Measurements from ENCODE around the gene CAPN15. TPM values are rescaled to one million over a fixed set of nuclear protein-coding genes. Genes with fewer than 3 reads are reported as not detected.

CAPN15 gene
- total and polyA plus RNA-seq, 9 of the 15 experiments (the other 6 are each of a cell fraction or from before 2014, with no cell fraction given), result 0.62 to 111 (median 14.2) TPM

DNA sequence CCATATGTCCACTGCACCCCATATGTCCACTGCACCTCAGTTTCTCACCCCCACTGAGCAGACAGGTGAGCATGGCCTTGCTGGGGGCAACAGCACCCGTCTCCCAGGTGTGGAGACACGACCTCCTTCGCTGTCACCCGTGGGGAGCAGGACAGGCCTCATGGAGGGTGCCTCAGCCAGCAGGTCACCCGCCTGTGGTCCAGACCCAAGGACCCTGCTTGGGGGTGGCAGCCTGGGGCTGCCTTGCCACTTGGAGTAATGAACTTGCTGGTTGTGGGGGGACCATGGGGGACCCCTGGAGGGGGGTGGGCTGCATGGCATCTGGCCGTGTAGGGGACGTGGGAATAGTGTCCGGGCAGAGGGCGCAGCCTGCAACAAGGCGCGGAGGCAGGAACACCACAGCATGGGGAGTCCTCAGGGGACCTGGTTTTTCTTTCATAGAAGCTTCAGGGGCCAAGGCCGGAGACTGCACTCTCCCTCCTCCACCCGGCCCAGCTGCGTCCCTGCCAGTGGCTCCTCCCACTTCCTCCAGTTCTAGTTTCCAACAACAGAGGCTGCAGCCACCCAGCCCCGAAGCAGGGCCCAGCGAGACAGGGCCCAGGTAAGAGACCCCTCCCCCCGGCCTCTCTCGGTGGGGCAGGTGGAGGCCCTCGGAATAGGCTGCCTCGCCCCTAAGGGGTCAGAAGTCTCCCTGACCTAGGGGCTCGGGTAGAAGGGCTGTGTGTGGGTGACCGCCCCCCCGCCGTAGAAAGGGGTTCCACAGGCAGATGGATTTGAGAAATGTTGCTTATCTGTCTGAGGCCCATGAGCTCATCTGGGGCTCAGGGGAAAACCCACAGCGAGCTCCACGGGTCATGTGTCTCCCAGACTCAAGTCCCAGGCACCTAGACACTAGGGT, 39.2 kb downstream of the CAPN15 start, which contains the start of gene NHLRC4 (continued):
- TF ChIP-seq, protein P1, sequence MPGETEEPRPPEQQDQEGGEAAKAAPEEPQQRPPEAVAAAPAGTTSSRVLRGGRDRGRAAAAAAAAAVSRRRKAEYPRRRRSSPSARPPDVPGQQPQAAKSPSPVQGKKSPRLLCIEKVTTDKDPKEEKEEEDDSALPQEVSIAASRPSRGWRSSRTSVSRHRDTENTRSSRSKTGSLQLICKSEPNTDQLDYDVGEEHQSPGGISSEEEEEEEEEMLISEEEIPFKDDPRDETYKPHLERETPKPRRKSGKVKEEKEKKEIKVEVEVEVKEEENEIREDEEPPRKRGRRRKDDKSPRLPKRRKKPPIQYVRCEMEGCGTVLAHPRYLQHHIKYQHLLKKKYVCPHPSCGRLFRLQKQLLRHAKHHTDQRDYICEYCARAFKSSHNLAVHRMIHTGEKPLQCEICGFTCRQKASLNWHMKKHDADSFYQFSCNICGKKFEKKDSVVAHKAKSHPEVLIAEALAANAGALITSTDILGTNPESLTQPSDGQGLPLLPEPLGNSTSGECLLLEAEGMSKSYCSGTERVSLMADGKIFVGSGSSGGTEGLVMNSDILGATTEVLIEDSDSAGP (CRISPR knock-in tag; IDR thresholded peaks at IDR 0.05), result no peak
- no peak for TF ChIP-seq SLC30A9 (CRISPR knock-in tag; IDR thresholded peaks at IDR 0.05)
- no peak for TF ChIP-seq ZSCAN29 (IDR thresholded peaks at IDR 0.05)
- peak in 1 of 2 experiments; percentile 71; a peak in 1 of 4 replicates for TF ChIP-seq ARNT (IDR thresholded peaks at IDR 0.05)
- no peak for TF ChIP-seq TARDBP (IDR thresholded peaks at IDR 0.05)
- no peak for TF ChIP-seq WHSC1 (IDR thresholded peaks at IDR 0.05; ENCODE audit: low read length)
- TF ChIP-seq SMARCB1 (IDR thresholded peaks at IDR 0.05; ENCODE audit: insufficient read length, low read depth), result no peak
- TF ChIP-seq ZNF140 (CRISPR knock-in tag; IDR thresholded peaks at IDR 0.05), result no peak
- no peak for TF ChIP-seq ETV6 (IDR thresholded peaks at IDR 0.05; ENCODE audit: borderline replicate concordance in 1 of 2, low read depth in 2 of 2, low read length in 1 of 2)
- TF ChIP-seq ETV6 (CRISPR knock-in tag; IDR thresholded peaks at IDR 0.05; ENCODE audit: borderline replicate concordance), result no peak
- no peak for TF ChIP-seq ZNF232 (CRISPR knock-in tag; IDR thresholded peaks at IDR 0.05)
- no peak for TF ChIP-seq PYGO2 (tag; IDR thresholded peaks at IDR 0.05)
- TF ChIP-seq TRIM28 (IDR thresholded peaks at IDR 0.05), result 0 out of 2 replicates have a peak, but pooled peaks have one; percentile 69
- TF ChIP-seq ZNF696 (CRISPR knock-in tag; conservative IDR thresholded peaks at IDR 0.05), result no peak
- no peak for TF ChIP-seq NFRKB (IDR thresholded peaks at IDR 0.05; ENCODE audit: low read depth)
- TF ChIP-seq ZNF274 (IDR thresholded peaks at IDR 0.05; ENCODE audit: borderline replicate concordance, low read depth, low read length), result no peak
- no peak for TF ChIP-seq RHOXF2B (CRISPR knock-in tag; conservative IDR thresholded peaks at IDR 0.05)
- TF ChIP-seq SIX5 (IDR thresholded peaks at IDR 0.05; ENCODE audit: borderline replicate concordance in 1 of 2, insufficient read depth in 1 of 2, low read depth in 1 of 2, low read length in 2 of 2), result no peak
- TF ChIP-seq ZNF124 (CRISPR knock-in tag; IDR thresholded peaks at IDR 0.05), result no peak
- peak; percentile 73 for TF ChIP-seq ZBTB7A (IDR thresholded peaks at IDR 0.05; ENCODE audit: borderline replicate concordance, control insufficient read depth, low read depth, low read length)
- 0 out of 4 replicates have a peak, but pooled peaks of 1 of the 2 experiments have one; percentile 11 for TF ChIP-seq FOXA3 (CRISPR knock-in tag; conservative IDR thresholded peaks at IDR 0.05 in 1 of 2, IDR thresholded peaks at IDR 0.05 in 1 of 2)
- TF ChIP-seq, protein P2, sequence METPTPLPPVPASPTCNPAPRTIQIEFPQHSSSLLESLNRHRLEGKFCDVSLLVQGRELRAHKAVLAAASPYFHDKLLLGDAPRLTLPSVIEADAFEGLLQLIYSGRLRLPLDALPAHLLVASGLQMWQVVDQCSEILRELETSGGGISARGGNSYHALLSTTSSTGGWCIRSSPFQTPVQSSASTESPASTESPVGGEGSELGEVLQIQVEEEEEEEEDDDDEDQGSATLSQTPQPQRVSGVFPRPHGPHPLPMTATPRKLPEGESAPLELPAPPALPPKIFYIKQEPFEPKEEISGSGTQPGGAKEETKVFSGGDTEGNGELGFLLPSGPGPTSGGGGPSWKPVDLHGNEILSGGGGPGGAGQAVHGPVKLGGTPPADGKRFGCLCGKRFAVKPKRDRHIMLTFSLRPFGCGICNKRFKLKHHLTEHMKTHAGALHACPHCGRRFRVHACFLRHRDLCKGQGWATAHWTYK (CRISPR knock-in tag; IDR thresholded peaks at IDR 0.05), result no peak
- TF ChIP-seq, protein P3, sequence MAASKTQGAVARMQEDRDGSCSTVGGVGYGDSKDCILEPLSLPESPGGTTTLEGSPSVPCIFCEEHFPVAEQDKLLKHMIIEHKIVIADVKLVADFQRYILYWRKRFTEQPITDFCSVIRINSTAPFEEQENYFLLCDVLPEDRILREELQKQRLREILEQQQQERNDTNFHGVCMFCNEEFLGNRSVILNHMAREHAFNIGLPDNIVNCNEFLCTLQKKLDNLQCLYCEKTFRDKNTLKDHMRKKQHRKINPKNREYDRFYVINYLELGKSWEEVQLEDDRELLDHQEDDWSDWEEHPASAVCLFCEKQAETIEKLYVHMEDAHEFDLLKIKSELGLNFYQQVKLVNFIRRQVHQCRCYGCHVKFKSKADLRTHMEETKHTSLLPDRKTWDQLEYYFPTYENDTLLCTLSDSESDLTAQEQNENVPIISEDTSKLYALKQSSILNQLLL (CRISPR knock-in tag; IDR thresholded peaks at IDR 0.05; ENCODE audit: borderline replicate concordance), result no peak
- TF ChIP-seq MAFF (IDR thresholded peaks at IDR 0.05; ENCODE audit: low read length), result no peak
- TF ChIP-seq PHF21A (IDR thresholded peaks at IDR 0.05; ENCODE audit: borderline replicate concordance, low read depth), result no peak
- 0 out of 4 replicates have a peak, but pooled peaks of 1 of the 2 experiments have one; percentile 57 for TF ChIP-seq SRF (CRISPR knock-in tag; IDR thresholded peaks at IDR 0.05)

Measured in K562 (cell line).